Lower lobe of right lung (tissue), 2 donors: Measurements from ENCODE around the gene SULT1E1. TPM values are rescaled to one million over a fixed set of nuclear protein-coding genes. Genes with fewer than 3 reads are reported as not detected.

Experiments used
- ATAC-seq, 2 donors: fragments of 200-7000 bp; cut with Tn5 transposase; one replicate each; pipeline ENCODE4 v1.9.1; 2020 to 2022; ENCODE audit warnings: mild to moderate bottlenecking in 2 of 2, moderate library complexity in 2 of 2
- DNase-seq: peaks from one replicate; pipeline ENCODE4 v3.0.0-alpha.2; 2020
- H3K27ac ChIP-seq: fragments of 200-600 bp; one replicate; pipeline ENCODE4 v1.8.0; 2022
- H3K27me3 ChIP-seq: fragments of 200-600 bp; one replicate; pipeline ENCODE4 v1.8.0; 2022; ENCODE audit warnings: low read depth
- H3K36me3 ChIP-seq: fragments of 200-600 bp; one replicate; pipeline ENCODE4 v1.8.0; 2022; ENCODE audit warnings: mild to moderate bottlenecking
- H3K4me1 ChIP-seq: fragments of 200-600 bp; one replicate; pipeline ENCODE4 v1.8.0; 2022
- H3K4me3 ChIP-seq: fragments of 200-600 bp; one replicate; pipeline ENCODE4 v1.8.0; 2022; ENCODE audit warnings: mild to moderate bottlenecking
- H3K9me3 ChIP-seq: fragments of 200-600 bp; one replicate; pipeline ENCODE4 v1.8.0; 2022
- intact Hi-C: fragments of 100-400 bp; cut with DNase I; formaldehyde crosslinking; loops from one replicate; pipeline ENCODE4 v1.11.0; 2022
- total RNA-seq: library from RNA; stranded (reverse); fragmentation: NEBNext Ultra II Directional; extraction: Animal tissue kit (Norgen Biotek cat#: 25700); gene quantifications from one replicate; pipeline ENCODE4 v1.2.1, GENCODE V29; 2021
- TF ChIP-seq, protein P1 (sequence below): fragments of 200-600 bp; IDR thresholded peaks from one replicate; pipeline ENCODE4 v1.8.0; 2022; ENCODE audit warnings: antibody characterized with exemption, mild to moderate bottlenecking
- donor health status: DM: no; HTN: yes; CAD: no; lungs with severe emphysema.

Gene SULT1E1
- total RNA-seq, 1 donor from 2014 or later, result 1.0 TPM

DNA sequence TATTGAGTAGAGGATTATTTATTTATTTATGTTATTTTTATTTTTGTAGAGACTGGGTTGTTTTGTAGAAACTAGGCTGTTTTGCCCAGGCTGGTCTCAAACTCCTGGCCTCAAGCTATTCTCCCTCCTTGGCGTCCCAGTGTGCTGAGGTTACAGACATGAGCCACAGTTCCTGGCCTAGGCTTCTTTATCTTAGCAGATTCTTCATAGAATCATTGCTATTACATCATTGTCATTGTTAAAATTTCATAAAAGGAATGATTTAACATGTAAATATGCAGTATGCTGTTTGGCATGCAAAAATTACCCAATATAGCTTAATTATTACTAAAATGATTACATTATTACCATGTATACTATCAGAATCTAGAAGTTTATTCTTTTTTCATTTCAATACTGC, 24.2 kb downstream of the SULT1E1 start:
- ATAC-seq, result no peak
- Histone ChIP-seq H3K36me3 (no peaks in the 10 kb centered on the region), H3K4me1 (peaks cover 16% of the 10 kb centered on the region), H3K27ac (no peak overlapping the region), H3K27me3 (no peaks in the 10 kb centered on the region), H3K9me3 (no peaks in the 10 kb centered on the region), H3K4me3 (no peak overlapping the region)
- intact Hi-C loops, result no loop called here
- DNase-seq, result no peak
- TF ChIP-seq, protein P1, sequence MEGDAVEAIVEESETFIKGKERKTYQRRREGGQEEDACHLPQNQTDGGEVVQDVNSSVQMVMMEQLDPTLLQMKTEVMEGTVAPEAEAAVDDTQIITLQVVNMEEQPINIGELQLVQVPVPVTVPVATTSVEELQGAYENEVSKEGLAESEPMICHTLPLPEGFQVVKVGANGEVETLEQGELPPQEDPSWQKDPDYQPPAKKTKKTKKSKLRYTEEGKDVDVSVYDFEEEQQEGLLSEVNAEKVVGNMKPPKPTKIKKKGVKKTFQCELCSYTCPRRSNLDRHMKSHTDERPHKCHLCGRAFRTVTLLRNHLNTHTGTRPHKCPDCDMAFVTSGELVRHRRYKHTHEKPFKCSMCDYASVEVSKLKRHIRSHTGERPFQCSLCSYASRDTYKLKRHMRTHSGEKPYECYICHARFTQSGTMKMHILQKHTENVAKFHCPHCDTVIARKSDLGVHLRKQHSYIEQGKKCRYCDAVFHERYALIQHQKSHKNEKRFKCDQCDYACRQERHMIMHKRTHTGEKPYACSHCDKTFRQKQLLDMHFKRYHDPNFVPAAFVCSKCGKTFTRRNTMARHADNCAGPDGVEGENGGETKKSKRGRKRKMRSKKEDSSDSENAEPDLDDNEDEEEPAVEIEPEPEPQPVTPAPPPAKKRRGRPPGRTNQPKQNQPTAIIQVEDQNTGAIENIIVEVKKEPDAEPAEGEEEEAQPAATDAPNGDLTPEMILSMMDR, result no peak

DNA sequence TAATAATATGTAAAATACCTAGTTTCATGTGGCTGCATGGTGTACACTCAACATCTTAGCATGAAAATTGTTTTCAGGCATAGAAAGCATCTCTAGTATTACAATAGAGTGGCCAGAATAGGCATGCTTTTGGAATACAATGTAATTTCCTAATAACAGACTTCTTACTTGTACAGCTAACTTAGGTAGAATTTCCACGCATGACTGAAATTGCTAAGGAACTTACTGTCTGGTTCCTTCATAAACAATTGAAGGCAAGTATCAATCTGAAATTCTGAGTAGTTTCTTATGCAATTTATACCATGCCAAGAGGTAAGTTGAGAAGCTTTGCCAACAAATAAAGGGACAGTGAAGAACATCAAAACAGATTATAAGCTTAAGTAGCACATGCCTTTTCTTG, 26.7 kb downstream of the SULT1E1 start:
- intact Hi-C loops, result no loop called here
- TF ChIP-seq, protein P1, result no peak
- no peaks in the 10 kb centered on the region for H3K27me3 ChIP-seq
- H3K36me3 ChIP-seq, result no peaks in the 10 kb centered on the region
- H3K4me1 ChIP-seq, result peaks cover 18% of the 10 kb centered on the region
- ATAC-seq (no peak), DNase-seq (no peak)
- no peak overlapping the region for H3K27ac ChIP-seq
- no peak overlapping the region for H3K4me3 ChIP-seq
- H3K9me3 ChIP-seq, result no peaks in the 10 kb centered on the region

DNA sequence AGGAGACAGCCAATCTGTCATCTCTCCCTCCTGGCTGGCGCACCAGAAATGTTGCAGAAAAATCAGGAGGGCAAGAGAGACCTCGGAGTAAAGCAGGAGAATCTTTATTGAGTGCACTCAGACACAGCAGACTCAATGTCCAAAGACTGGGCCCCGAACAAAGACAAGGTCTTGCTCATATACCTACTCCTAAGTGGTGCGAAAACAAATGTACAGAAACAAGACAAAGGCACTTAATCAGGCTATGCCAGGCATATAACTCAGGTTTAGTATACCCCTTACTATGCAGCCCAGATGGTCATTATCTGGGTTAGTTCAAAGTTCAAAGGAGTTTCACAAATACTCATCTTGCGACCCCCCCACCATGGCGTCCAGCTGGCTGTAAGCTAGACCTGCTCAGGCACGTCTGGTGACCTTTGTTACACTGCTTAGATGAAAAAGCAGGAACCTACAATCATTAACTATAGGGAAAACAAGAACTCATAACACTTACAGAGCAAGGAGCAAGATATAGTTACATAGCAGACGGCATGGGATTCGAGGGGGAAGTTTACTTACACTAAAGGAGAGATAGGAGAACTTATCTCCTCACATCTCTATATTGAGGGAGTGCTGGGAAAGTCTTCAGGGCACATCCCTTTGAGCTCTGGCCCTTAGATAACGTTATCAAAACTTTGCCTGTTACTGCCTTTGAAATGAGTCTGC, 27.5 kb downstream of the SULT1E1 start:
- H3K9me3 ChIP-seq, result no peaks in the 10 kb centered on the region
- peaks cover 18% of the 10 kb centered on the region for H3K4me1 ChIP-seq
- intact Hi-C loops, result no loop called here
- peak overlapping the region; percentile 63 for H3K27ac ChIP-seq
- TF ChIP-seq, protein P1, result no peak
- no peaks in the 10 kb centered on the region for H3K27me3 ChIP-seq
- no peak overlapping the region for H3K4me3 ChIP-seq
- DNase-seq, result no peak
- H3K36me3 ChIP-seq, result no peaks in the 10 kb centered on the region
- peak; percentile 28 to 29 for ATAC-seq

DNA sequence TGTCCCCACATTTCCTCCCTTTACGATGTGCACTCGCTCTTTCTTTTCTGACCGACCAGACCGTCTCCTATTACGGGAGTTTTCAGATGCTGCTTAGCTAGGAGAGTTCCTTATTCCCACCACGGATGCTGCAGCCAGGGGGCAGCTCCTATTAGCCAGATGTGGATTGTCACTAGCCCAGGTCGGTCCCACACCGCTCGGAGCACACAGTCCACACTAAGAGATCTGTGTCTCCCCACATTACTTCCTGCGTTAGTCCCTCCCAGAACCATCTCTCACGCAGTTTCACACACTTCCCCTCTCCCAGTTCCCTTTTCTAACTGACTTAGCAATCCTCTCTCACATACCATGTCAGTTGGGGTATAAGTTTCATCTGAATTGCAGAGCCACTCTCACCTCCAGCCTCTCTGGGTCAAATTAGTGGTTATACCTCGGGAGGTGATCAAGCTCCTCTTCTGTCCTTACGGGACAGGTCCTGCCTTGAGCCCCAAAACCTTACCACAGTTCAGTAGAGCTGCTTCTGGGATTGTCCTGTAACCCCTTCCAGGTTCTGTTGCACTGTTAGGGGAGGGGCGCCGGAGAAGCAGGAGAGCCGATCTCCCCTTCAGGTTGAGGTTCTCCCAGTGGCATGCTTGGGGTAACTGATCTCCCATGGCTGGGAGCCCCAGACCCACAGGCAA, 28.2 kb downstream of the SULT1E1 start:
- Histone ChIP-seq H3K27ac (peak overlapping the region; percentile 63), H3K4me3 (peak overlapping the region; percentile 7), H3K4me1 (peaks cover 18% of the 10 kb centered on the region), H3K9me3 (no peaks in the 10 kb centered on the region), H3K27me3 (no peaks in the 10 kb centered on the region), H3K36me3 (no peaks in the 10 kb centered on the region)
- TF ChIP-seq, protein P1, result no peak
- intact Hi-C loops, result no loop called here
- ATAC-seq, result peak; percentile 81 to 91
- peak; percentile 55 for DNase-seq

DNA sequence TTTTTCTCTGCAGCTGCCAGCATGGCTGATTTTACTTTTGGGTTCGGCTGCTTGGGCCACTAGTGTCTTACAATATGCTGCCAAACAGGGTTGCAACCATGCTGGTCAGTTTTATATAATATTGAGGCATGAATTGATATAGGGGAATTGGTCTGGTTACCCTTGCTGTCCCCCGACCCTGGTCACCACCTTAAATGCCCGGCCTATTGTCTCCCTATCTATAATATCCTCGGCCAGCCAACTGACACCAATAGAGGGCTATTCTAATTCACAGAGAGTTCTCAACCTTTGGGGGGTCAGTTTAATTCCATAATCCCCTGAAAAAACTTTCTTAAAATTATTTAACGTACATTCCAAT, 28.7 kb downstream of the SULT1E1 start:
- no peak for DNase-seq

More for the DNA sequence above, 28.7 kb downstream of the SULT1E1 start:
- peaks cover 18% of the 10 kb centered on the region for H3K4me1 ChIP-seq
- TF ChIP-seq, protein P1, result no peak
- peak overlapping the region; percentile 7 for H3K4me3 ChIP-seq
- no peaks in the 10 kb centered on the region for H3K9me3 ChIP-seq
- H3K27me3 ChIP-seq, result no peaks in the 10 kb centered on the region
- H3K36me3 ChIP-seq, result no peaks in the 10 kb centered on the region
- intact Hi-C loops, result no loop called here
- peak overlapping the region; percentile 63 for H3K27ac ChIP-seq
- ATAC-seq, result no peak
